GM19239 (cell line): ENCODE results near the gene ITPR2.
"Not testable (repeated sequence)": the region's sequence is repeated elsewhere in the genome, so short reads cannot be mapped to it uniquely, and the experiment has no call there.

ENCODE experiments used
- DNase-seq: peaks from one replicate; pipeline ENCODE4 v3.0.0; 2011; ENCODE audit warnings: low spot score; ENCODE audit not compliant: insufficient read length
- FAIRE-seq: peaks from 2 replicates; lab custom pipeline; 2011; peaks lifted over from hg19 to GRCh38; lab: Jason Lieb, UNC

ITPR2 gene

GRCh38 chr12:26455936-26456574 is 376.9 kb downstream of the ITPR2 start:
- FAIRE-seq (no peak), DNase-seq (no peak)

- FAIRE-seq (peak; percentile 8), DNase-seq (no peak)
These were observed 379.7 kb downstream of the ITPR2 start for GRCh38 chr12:26453246-26453645.

- no peak for FAIRE-seq
These were observed 380.5 kb downstream of the ITPR2 start for GRCh38 chr12:26452511-26452910.

GRCh38 chr12:26451763-26452162 is 381.2 kb downstream of the ITPR2 start:
- DNase-seq (no peak), FAIRE-seq (no peak)

More at GRCh38 chr12:26452511-26452910, 380.5 kb downstream of the ITPR2 start:
- no peak for DNase-seq

- DNase-seq (no peak), FAIRE-seq (no peak)
These were observed 387.1 kb downstream of the ITPR2 start for GRCh38 chr12:26445909-26446308.

GRCh38 chr12:26443309-26443708 is 389.7 kb downstream of the ITPR2 start:
- FAIRE-seq: no peak
- no peak for DNase-seq

GRCh38 chr12:26441434-26441833 is 391.6 kb downstream of the ITPR2 start:
- DNase-seq (no peak), FAIRE-seq (no peak)

GRCh38 chr12:26435069-26435404 is 398.0 kb downstream of the ITPR2 start:
- no peak for FAIRE-seq
- no peak for DNase-seq

- FAIRE-seq: peak; percentile 11
- DNase-seq: peak; percentile 6
These were observed 398.5 kb downstream of the ITPR2 start for GRCh38 chr12:26434299-26435068.

- not testable (repeated sequence) for DNase-seq, FAIRE-seq
These were observed 399.3 kb downstream of the ITPR2 start for GRCh38 chr12:26433701-26434100.

GRCh38 chr12:26431211-26431610 is 401.8 kb downstream of the ITPR2 start:
- FAIRE-seq: no peak
- DNase-seq: no peak

- not testable (repeated sequence) for DNase-seq
- FAIRE-seq: peak; percentile 4
These were observed 402.4 kb downstream of the ITPR2 start for GRCh38 chr12:26430596-26430995.

- DNase-seq: no peak
- FAIRE-seq: peak; percentile 62
These were observed 403.8 kb downstream of the ITPR2 start for GRCh38 chr12:26429070-26429691.

- FAIRE-seq (no peak), DNase-seq (no peak)
These were observed 404.6 kb downstream of the ITPR2 start for GRCh38 chr12:26428420-26428819.

- FAIRE-seq: no peak
- no peak for DNase-seq
These were observed 406.3 kb downstream of the ITPR2 start for GRCh38 chr12:26426652-26427051.

GRCh38 chr12:26425587-26426260 is 407.3 kb downstream of the ITPR2 start:
- FAIRE-seq (peak; percentile 72), DNase-seq (no peak)

- DNase-seq: no peak
- peak; percentile 93 for FAIRE-seq
These were observed 410.1 kb downstream of the ITPR2 start for GRCh38 chr12:26422839-26423398.

GRCh38 chr12:26416550-26416949 is 416.4 kb downstream of the ITPR2 start:
- DNase-seq: no peak
- FAIRE-seq: no peak

- no peak for DNase-seq
- FAIRE-seq: no peak
These were observed 422.3 kb downstream of the ITPR2 start for GRCh38 chr12:26410689-26411088.

GRCh38 chr12:26406813-26407212 is 426.2 kb downstream of the ITPR2 start:
- FAIRE-seq (no peak), DNase-seq (no peak)
